NCI-H1694 (cell line): ENCODE measurements around the gene TMEM175.
"Not testable (repeated sequence)": the region's sequence is repeated elsewhere in the genome, so short reads cannot be mapped to it uniquely, and the experiment has no call there.

Experiments
- DNase-seq: peaks from one replicate; lab custom pipeline; 2025; lab: John Stamatoyannopoulos, UW

Gene TMEM175

DNA sequence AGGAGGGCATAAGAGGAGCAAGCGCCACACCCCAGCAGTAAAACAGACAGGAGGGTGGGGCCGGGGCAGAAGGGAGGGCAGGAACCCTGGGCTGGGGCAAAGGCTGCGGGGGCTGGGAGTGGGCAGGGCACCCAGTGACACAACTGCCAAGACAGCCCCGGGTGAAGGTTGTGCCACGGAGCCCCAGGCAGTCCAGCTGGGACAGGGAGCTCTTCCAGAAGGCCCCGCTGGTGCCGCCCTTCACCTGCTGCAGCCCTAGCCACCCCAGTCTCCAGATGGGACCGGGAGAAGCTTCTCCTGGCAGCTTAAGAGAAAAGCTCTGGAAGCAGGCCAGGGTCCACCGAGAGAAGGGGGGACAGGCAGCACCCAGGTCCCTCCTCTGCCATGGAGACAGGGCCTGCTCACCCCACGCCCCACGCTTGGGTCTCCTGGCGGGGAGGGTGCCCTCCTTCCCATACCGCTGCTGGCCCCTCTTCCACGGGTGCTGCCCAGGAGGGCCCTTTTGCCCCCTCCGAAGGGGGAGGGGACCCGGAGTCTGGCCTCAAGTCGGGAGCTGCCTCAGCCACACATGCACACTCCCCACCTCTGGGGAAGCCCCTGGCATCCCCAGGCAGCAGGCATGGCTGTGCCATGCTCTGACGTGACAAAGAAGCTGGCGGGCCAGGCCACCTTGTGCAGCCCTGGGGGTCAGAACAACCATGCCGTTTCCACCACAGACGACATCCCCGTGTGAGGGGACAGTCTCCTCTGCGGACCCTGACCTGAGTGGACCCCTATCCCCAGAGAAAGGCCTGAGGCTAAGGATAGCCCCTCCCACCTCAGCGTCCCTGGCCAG is 39.6 kb downstream of the TMEM175 start:
- DNase-seq = no peak

DNA sequence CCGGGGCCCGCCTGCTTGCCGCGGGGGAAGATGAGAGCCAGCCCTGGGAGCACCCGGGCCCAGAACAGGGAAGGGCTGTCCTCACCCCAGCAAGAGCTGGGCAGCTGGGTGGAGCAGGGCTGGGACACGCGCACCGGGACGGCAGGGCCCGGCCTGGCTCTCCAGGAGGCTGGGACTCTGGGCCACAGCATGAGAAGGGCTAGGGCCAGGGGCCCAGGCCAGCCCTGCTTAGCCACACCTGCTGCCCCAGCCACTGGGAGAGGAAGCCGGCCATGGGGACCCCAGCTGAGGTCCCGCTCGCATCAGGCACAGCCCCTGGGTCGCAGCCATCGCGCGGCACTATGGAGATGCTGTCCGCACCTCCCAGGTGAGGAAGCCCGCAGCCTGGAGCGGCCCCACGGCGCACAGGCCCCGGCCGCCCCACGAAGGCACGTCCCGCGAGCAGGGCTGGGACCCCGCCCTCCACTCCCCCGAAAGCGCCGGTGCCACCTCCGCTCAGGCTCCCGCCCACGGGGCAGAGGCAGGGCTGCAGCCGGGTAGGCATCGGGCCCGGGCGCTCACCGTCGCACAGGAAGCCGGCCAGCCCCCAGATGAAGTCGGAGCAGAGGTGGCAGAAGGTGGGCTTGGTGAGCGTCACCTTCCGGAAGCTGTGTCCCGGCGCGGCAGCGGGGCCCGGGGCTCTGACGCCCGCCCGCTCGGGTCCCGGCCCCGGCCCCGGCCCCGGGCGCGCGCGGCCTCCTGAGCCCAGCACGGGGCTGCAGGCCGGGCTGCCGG is 40.6 kb downstream of the TMEM175 start:
- no peak for DNase-seq

DNA sequence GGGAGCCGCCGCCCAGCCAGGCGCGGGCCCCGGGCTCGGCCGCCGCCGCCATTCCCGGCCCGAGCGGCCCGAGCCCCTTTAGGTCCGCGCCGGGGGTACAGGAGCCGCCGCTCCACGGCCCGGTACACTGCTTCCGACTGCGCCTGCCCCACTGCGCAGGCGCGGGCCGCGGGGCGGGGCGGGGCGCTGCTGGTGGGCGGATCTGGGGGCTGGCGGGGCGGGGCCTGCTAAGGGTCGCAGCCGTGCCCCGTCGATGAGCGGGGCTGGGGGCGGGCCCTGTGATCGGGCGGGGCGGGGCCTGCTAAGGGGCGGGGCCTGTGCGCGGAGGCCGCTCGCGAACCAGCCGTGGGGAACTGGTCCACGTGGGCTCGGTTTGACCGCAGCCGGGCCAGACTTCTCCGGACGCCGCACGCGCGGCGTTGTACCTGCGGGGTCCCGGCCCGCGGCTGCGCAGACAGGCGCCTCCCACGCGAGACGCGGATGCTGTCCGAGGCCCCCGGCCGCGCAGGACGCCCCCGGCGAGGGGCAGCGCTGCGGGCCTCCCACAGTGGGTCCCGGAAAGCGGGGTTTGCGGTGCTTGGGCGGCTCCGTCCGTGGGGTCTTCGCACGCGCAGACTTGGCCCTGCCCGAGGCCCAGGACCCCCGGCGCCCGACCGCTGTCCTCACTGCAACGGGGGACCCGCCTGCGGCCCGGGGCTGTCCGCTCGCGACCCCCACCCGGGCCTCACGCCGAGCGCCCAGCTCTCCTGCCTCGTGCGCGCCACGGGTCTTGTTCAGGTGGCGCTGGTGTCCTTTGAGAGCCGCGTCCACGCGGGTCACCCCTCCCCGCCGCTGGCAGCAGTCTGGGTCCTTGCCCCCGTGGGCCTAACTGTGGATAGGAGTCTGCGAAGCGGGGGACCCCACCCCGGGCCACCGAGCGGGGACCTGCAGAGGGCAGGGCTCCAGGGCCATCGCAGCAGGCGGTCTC is 41.5 kb downstream of the TMEM175 start, which contains the start of gene DGKQ:
TSS of gene DGKQ (minus strand) at position 139 of the 967 bp plus-strand sequence. CDS start at position 52, 87 bp downstream.
- no peak for DNase-seq

DNA sequence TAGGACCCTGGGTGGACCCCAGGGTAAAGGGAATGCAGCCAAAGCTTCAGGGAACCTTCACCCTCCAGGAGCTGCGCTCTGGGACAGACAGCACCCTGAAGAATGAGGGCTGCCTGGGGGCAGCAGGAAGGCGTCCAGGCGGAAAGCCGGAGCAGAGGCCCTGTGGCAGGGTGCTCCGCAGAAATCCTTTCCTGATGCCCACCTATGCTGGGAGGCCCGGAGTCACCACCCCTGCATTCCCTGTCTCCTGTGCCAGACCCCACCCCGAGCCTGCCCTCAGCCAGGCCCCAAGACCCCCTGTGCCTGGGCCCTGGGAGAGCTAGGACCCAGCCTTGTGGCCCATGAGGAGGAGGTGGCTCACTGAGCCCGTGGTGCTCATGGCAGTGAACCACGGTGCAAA is 42.4 kb downstream of the TMEM175 start:
- DNase-seq = no peak

DNA sequence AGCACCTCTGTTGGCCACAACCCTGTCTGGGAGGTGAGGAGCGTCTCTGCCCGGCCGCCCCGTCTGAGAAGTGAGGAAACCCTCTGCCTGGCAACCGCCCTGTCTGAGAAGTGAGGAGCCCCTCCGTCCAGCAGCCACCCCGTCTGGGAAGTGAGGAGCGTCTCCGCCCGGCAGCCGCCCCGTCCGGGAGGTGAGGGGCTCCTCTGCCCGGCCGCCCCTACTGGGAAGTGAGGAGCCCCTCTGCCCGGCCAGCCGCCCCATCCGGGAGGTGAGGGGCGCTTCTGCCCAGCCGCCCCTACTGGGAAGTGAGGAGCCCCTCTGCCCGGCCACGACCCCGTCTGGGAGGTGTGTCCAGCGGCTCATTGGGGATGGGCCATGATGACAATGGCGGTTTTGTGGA is 43.8 kb downstream of the TMEM175 start:
- DNase-seq = not testable (repeated sequence)

DNA sequence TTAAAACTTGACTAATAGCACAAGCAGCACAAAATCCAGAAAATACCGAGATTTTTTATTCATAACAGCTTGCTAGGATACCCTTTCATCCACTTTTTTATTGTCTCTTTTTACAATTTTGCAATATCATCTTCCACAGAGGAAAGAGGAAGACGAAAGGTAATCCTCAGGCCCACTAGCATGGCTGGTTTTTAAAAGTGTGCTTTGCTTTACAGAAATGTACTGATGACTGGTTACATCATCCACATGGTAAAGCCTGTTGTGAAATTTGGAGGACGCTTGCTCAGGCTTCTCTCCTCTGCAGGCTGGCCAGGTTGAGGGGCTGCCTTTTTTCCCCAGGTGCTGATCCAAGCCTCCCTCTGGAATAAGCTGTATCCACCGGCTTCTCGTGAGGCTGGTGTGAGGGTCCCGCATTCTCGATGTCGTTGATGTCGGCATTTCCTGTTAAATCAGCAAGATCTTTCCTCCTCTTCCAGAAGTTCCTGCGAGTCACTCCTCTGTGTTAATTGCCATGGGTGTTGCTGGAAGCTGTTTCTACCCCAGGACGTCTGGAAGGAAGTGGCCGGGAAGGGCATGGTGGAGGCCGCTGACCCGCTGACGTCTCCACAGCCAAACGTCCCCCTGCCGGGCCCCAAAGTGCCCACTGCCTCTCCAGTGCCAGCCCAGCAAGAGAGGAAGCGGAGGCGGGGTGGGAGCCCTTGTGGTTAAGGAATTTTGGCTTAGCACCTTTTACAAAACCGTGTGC is 46.9 kb downstream of the TMEM175 start:
- DNase-seq = no peak

DNA sequence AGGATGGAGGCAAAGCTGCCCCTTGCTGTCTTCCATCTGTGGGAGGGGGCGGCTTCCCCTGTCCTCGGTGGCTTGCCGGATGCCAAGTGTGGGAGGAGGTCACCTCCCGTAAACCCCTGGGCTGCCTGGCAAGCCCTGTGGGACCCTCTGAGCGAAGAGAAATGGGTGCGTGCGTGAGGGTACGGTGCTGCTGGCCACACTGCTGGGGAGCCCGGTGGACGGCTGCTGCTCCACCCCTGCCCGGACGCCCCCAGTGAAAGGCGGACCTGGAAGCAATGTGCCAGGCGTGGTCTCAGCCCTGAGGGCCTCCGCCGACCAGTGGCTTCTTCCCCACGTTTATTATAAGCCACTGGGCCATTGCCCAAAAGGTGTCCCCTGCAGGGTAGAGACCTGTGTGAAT is 50.0 kb downstream of the TMEM175 start:
- no peak for DNase-seq

DNA sequence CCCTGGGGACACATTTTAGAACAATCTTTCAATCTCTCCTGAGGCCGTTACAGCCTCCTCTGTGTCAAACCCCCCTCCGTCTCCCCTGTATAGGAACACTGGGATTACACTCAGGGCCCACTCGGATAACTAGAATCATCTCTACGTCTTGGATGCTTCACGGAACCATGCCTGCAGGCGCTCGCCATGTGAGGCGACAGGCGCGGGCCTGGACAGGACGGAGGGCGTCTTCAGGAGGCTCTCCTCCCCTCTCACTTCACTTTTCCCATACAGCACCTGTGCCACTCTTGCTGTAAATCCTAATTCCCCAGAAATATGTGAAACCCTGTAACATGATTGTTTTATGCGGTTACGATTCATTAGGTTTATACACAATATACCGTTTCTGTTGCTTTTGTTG is 50.6 kb downstream of the TMEM175 start:
- DNase-seq = no peak

DNA sequence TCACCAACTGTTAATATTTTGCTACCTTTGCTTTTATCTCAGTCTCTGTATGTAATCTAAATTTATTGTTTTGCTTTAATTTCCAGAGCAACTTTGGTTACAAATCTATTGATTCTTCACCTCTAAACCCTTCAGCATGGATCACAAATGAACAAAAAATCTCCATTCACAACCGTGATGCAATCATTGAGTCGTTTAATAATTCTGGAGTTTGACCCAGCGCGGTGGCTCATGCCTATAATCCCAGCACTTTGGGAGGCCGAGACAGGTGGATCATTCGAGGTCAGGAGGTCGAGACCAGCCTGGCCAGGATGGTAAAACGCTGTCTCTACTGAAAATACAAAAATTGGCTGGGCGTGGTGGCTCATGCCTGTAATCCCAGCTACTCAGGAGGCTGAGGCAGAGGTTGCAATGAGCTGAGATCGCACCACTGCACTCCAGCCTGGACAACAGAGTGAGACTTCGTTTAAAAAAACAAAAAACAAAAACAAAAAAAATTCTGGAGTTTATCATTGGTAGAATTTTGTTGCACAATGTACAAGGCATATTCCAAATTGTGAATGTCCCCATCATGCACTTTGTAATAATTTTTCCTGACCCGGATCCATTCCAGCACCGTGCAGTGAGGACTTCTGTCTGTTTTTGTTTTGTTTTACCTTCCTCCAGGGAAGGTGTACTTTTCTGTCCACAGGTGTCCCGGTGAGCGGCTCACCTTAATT is 52.2 kb downstream of the TMEM175 start:
- DNase-seq = no peak

DNA sequence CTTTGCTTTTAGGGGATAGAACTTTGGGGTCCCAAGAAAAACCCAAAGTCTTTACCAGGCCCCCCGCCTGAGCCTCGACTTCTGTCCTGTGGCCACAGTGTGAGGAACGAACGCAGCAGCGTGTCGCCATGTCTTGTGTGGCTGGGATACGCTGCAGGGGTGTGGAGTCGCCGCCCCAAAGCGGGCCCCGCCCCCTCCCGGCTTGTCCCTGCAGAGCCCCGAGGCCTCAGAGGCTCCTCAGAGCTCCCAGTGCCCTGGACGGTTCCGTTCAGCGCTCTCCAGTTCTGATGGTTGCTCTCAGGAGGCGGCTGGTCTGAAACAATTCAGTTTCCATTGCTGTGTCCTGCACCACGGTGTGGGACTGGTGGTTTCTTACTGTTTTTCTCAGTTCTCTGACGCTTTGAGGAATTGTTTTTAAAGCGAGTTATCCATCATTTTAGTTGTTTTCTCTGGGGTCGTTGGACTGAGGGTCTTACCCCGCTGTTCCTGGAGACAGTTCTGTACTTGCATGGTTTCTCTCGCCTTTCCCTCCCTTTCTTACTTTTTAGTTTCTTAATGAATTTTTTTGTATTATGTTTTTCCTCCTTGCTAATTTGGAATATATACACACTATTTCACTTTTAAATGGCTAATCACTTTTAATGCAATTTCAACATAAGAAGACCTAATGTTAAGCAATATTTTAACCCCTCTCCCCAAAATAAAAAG is 53.0 kb downstream of the TMEM175 start:
- DNase-seq = no peak

DNA sequence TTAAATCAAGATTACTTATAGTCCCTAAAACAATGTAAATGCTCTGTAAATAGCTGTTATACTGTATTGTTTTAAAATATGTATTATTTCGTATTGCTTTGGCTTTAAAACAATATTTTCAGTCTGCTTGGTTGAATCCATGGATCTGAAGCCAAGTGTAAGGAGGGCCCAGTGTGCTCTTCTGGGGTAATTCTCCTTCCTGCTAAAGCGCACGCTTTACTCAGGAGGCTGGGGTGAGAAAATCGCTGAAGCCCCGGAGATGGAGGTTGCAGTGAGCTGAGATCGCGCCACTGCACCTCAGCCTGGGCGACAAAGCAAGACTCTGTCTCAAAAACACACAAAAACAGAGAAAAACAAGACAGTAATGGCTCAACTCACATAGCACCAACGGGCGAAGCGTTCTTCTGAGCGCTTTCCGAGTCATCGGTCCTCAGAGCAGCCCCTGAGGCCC is 54.2 kb downstream of the TMEM175 start:
- DNase-seq = no peak

DNA sequence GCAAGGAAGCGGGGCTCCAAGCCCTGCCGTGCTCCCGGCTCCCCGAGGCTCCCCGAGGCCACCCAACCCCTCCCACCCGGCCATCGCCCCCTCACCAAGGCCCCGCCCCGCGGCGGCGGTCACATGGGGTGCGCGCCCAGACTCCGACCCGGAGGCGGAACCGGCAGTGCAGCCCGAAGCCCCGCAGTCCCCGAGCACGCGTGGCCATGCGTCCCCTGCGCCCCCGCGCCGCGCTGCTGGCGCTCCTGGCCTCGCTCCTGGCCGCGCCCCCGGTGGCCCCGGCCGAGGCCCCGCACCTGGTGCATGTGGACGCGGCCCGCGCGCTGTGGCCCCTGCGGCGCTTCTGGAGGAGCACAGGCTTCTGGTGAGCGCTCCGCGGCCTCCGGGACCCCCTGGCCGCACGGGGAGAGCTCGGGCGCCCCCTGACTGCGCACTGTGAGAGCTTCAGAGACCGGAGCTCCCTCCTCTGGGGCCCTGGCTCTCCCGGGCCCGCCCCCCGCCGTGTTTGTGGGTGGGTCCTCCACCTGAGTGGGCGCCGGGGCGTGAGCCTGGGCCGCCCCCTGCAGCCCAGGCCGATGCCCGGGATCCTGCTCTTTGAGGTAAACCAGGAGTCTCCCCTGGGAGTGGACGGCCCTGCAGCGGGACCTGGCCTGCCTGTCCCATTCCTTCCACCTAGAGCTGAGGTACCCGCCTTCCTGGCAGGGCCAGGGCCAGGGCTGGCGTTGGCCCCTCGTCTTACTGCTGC is 54.8 kb downstream of the TMEM175 start, which contains the start of gene IDUA:
TSS of gene IDUA (plus strand) at position 166 of the 745 bp plus-strand sequence. CDS start at position 207, 41 bp downstream.
- DNase-seq = peak; percentile 40

DNA sequence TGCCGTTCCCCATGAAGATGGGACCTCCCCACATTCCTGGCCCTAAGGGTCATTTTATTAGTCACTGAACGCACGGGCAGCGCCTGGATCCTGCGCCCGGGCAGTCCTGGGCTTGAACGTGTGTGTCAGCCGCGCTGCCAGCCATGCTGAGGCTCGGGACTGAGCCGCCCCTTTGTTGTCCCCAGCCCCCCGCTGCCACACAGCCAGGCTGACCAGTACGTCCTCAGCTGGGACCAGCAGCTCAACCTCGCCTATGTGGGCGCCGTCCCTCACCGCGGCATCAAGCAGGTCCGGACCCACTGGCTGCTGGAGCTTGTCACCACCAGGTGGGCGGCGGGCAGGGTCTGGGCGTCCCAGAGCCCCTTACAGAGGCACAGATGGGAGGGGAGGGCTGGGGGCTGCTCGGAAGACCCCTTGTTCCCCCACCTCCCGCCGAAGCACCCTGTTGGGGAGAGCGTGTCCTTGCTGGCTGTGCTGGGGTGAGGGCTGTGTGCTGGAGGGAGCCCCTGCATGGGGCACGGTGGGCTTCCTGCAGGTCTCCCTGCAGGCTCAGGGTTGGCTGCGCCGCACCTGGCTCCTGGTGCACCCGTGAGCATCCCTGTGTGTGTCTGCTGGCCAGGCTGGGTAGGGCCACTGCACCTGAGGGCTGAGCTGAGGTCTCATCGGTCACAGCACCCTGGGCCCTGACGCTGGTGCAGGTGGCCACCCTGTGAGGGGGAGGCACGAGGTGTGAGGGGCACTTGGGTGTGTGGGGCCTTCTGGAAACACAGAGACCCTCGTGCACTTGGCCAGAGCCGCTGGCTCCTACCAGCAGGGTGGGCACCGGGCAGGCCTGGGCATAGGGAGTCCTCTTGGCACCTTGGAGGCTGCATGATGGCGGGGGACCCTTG is 55.6 kb downstream of the TMEM175 start:
- no peak for DNase-seq

DNA sequence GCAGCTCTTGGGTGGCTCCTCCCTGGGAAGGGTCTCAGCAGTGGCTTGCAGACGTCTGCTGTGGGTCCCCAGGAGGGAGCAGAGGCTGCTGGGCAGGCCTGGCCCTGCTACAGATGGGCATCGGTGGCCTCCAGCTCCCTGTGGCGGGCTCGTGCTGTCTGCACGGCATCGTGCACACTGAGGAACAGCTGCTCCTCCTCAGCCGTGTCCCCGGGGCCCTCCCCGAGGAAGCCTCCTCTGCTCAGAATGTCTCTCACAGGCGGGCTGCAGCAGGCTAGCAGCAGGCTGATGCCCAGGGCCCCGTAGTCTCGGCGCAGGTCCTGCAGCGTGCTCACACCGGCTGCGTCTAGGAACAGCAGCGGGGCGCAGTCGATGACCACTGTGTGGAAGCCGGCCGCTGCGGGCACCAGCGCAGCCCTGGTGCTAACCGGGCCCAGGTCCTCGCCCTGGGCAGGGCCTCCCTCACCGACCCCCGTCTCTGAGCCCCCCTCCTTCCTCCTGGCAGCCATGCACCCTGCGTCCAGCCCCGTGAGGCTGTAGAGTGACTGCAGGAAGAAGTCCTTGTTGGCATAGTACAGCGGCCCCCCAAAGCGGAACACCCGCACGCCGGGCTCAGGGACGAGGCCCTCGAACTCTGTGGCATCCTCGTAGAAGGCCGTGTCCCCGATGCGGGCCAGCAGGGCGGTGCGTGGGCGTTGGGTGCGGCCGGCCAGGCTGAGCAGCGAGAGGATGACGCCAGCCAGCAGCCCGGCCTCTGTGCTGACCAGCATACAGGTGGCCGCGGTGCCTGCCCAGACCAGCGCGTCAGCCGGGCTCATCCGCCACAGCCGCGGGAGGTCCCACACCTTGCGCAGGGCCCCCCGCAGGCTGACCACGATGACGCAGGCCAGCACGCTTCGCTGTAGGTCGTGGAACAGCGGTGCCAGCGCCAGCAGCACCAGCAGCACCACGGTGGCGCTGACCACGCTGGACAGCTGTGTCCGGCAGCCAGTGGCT is 56.8 kb downstream of the TMEM175 start:
- DNase-seq = no peak

DNA sequence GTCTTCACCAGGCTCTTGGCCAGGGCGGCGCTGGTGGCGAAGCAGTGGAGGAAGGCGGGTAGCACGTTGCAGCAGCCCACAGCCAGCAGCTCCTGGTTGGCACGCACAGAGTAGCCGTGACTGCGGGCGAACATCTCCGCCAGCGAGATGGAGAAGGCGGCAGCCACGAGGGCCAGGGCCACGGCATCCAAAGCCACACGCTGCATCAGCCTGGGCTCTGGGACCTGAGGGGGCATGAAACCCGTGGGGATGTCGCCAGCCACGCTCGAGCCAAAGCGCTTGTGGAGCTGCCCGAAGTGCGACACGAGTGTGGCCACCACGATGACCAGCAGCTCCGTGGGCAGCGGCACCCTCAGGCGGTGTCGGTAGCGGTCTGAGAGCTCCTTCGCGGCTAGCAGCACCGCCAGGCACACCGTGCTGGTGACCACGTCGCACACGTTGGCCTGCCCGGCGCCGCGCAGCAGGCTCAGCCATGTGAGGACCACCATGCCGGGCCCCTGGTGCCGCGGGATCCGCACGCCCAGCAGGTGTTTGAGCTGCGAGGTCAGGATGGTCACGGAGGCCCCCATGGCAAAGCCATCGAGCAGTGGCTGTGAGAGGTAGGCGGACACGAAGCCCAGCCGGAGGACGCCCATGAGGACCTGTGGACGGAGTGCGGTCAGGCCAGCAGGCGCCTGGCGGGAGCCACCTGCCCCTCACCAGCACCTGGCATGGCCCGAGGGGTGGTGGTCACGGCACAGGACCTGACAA is 57.6 kb downstream of the TMEM175 start:
- no peak for DNase-seq
